Measurements from ENCODE around the gene TTLL9. TPM values are rescaled to one million over a fixed set of nuclear protein-coding genes. Genes with fewer than 3 reads are reported as not detected.

TTLL9 gene
- total RNA-seq, 1 donor from 2014 or later, result 0.24 TPM

- H3K36me3 Mint-ChIP-seq (ENCODE audit: unreplicated experiment), result no peaks in the 10 kb centered on the region
- H3K9me3 Mint-ChIP-seq (ENCODE audit: unreplicated experiment), result no peaks in the 10 kb centered on the region
- TF ChIP-seq, protein P1, sequence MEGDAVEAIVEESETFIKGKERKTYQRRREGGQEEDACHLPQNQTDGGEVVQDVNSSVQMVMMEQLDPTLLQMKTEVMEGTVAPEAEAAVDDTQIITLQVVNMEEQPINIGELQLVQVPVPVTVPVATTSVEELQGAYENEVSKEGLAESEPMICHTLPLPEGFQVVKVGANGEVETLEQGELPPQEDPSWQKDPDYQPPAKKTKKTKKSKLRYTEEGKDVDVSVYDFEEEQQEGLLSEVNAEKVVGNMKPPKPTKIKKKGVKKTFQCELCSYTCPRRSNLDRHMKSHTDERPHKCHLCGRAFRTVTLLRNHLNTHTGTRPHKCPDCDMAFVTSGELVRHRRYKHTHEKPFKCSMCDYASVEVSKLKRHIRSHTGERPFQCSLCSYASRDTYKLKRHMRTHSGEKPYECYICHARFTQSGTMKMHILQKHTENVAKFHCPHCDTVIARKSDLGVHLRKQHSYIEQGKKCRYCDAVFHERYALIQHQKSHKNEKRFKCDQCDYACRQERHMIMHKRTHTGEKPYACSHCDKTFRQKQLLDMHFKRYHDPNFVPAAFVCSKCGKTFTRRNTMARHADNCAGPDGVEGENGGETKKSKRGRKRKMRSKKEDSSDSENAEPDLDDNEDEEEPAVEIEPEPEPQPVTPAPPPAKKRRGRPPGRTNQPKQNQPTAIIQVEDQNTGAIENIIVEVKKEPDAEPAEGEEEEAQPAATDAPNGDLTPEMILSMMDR (IDR thresholded peaks at IDR 0.05), result no peak
- no peak overlapping the region for H3K4me3 Mint-ChIP-seq (ENCODE audit: unreplicated experiment)
- no peak overlapping the region for H3K27ac Mint-ChIP-seq (ENCODE audit: unreplicated experiment)
- no peaks in the 10 kb centered on the region for H3K4me1 Mint-ChIP-seq (ENCODE audit: unreplicated experiment)
- no peak for DNase-seq (ENCODE audit: extremely low spot score, unreplicated experiment)
- peaks cover 15% of the 10 kb centered on the region for H3K27me3 Mint-ChIP-seq (ENCODE audit: unreplicated experiment)
These were observed 64.7 kb downstream of the TTLL9 start for GRCh38 chr20:31934968-31935764.

GRCh38 chr20:31936420-31936819, 66.0 kb downstream of the TTLL9 start:
- Mint-ChIP-seq H3K27me3 (ENCODE audit: unreplicated experiment) (peaks cover 3% of the 10 kb centered on the region), H3K4me1 (ENCODE audit: unreplicated experiment) (no peaks in the 10 kb centered on the region), H3K27ac (ENCODE audit: unreplicated experiment) (no peak overlapping the region), H3K4me3 (ENCODE audit: unreplicated experiment) (no peak overlapping the region), H3K9me3 (ENCODE audit: unreplicated experiment) (no peaks in the 10 kb centered on the region), H3K36me3 (ENCODE audit: unreplicated experiment) (no peaks in the 10 kb centered on the region)
- no peak for DNase-seq (ENCODE audit: extremely low spot score, unreplicated experiment)
- TF ChIP-seq, protein P1 (IDR thresholded peaks at IDR 0.05), result no peak

DNA sequence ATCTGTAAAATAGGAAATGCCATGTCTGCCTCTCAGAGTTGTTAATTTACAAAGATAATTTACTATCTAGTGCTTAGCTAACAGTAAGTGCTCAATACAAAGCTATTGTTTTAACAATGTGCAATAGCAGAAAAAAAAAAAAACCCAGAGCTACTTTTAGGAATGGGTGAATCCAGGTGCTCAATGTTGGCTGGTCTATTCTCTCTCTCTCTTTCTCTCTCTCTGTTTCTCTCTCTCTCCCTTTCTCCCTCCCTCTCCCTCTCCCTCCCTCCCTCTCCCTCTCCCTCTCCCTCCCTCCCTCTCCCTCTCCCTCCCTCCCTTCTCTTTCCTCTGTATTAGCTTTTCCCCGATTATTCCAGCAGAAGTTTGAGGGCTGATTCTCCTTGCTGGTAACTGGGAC, 67.4 kb downstream of the TTLL9 start:
- no peak overlapping the region for H3K4me3 Mint-ChIP-seq (ENCODE audit: unreplicated experiment)
- no peaks in the 10 kb centered on the region for H3K9me3 Mint-ChIP-seq (ENCODE audit: unreplicated experiment)
- H3K27ac Mint-ChIP-seq (ENCODE audit: unreplicated experiment), result no peak overlapping the region
- H3K36me3 Mint-ChIP-seq (ENCODE audit: unreplicated experiment), result no peaks in the 10 kb centered on the region
- no peaks in the 10 kb centered on the region for H3K4me1 Mint-ChIP-seq (ENCODE audit: unreplicated experiment)
- TF ChIP-seq, protein P1 (IDR thresholded peaks at IDR 0.05), result no peak
- no peaks in the 10 kb centered on the region for H3K27me3 Mint-ChIP-seq (ENCODE audit: unreplicated experiment)
- DNase-seq (ENCODE audit: extremely low spot score, unreplicated experiment), result no peak

GRCh38 chr20:31939661-31940060, 69.2 kb downstream of the TTLL9 start:
- Mint-ChIP-seq H3K9me3 (ENCODE audit: unreplicated experiment) (no peaks in the 10 kb centered on the region), H3K27me3 (ENCODE audit: unreplicated experiment) (no peaks in the 10 kb centered on the region)

GRCh38 chr20:31943052-31943471, 72.6 kb downstream of the TTLL9 start:
- Mint-ChIP-seq H3K4me1 (ENCODE audit: unreplicated experiment) (no peaks in the 10 kb centered on the region), H3K27ac (ENCODE audit: unreplicated experiment) (no peak overlapping the region), H3K27me3 (ENCODE audit: unreplicated experiment) (no peaks in the 10 kb centered on the region), H3K9me3 (ENCODE audit: unreplicated experiment) (no peaks in the 10 kb centered on the region), H3K4me3 (ENCODE audit: unreplicated experiment) (no peak overlapping the region), H3K36me3 (ENCODE audit: unreplicated experiment) (peaks cover 18% of the 10 kb centered on the region)
- TF ChIP-seq, protein P1 (IDR thresholded peaks at IDR 0.05), result no peak
- DNase-seq (ENCODE audit: extremely low spot score, unreplicated experiment), result no peak

More at GRCh38 chr20:31939661-31940060, 69.2 kb downstream of the TTLL9 start:
- Mint-ChIP-seq H3K36me3 (ENCODE audit: unreplicated experiment) (peaks cover 2% of the 10 kb centered on the region), H3K4me3 (ENCODE audit: unreplicated experiment) (no peak overlapping the region), H3K4me1 (ENCODE audit: unreplicated experiment) (no peaks in the 10 kb centered on the region), H3K27ac (ENCODE audit: unreplicated experiment) (no peak overlapping the region)
- TF ChIP-seq, protein P1 (IDR thresholded peaks at IDR 0.05), result no peak
- no peak for DNase-seq (ENCODE audit: extremely low spot score, unreplicated experiment)
